Astrocyte (in vitro differentiated cells and primary cell): Measurements from ENCODE around the gene SHCBP1L. TPM values are rescaled to one million over a fixed set of nuclear protein-coding genes. Genes with fewer than 3 reads are reported as not detected.

Experiments
- DNase-seq: peaks from one replicate; pipeline ENCODE4 v3.0.0-alpha.2; 2010; ENCODE audit warnings: low read depth
- FAIRE-seq: peaks from 2 replicates; lab custom pipeline; 2011; peaks lifted over from hg19 to GRCh38; lab: Jason Lieb, UNC
- H2AFZ ChIP-seq: 2 replicates; pipeline ENCODE4 v1.6.0; 2012; ENCODE audit warnings: low read depth, low read length, inconsistent platforms
- H3K27ac ChIP-seq: 2 replicates; pipeline ENCODE4 v1.5.1; 2011; ENCODE audit warnings: low read depth, low read length, inconsistent platforms
- H3K27me3 ChIP-seq: 2 replicates; pipeline ENCODE4 v1.6.0; 2011; ENCODE audit warnings: low read length, inconsistent platforms; ENCODE audit not compliant: insufficient read depth
- H3K36me3 ChIP-seq: 2 replicates; pipeline ENCODE4 v1.5.1; 2011; ENCODE audit warnings: low read length, inconsistent platforms; ENCODE audit not compliant: insufficient read depth
- H3K4me1 ChIP-seq: 2 replicates; pipeline ENCODE4 v1.5.1; 2011; ENCODE audit warnings: low read length, inconsistent platforms; ENCODE audit not compliant: insufficient read depth
- H3K4me2 ChIP-seq: 2 replicates; pipeline ENCODE4 v1.6.0; 2012; ENCODE audit warnings: low read length, inconsistent platforms
- H3K4me3 ChIP-seq: 2 replicates; pipeline ENCODE4 v1.5.1; 2011; ENCODE audit warnings: low read depth, mild to moderate bottlenecking, low read length, inconsistent platforms; ENCODE audit not compliant: insufficient read depth
- H3K79me2 ChIP-seq: 2 replicates; pipeline ENCODE4 v1.6.0; 2012; ENCODE audit warnings: mild to moderate bottlenecking, low read length, inconsistent platforms; ENCODE audit not compliant: insufficient read depth
- H3K9ac ChIP-seq: 2 replicates; pipeline ENCODE4 v1.6.0; 2012; ENCODE audit warnings: mild to moderate bottlenecking, low read length, inconsistent platforms
- H3K9me3 ChIP-seq: 2 replicates; pipeline ENCODE4 v1.5.1; 2012; ENCODE audit warnings: low read depth, mild to moderate bottlenecking, low read length, inconsistent platforms; ENCODE audit not compliant: insufficient read depth
- H4K20me1 ChIP-seq: 2 replicates; pipeline ENCODE4 v1.6.0; 2012; ENCODE audit warnings: low read length, inconsistent platforms; ENCODE audit not compliant: insufficient read depth
- H3K27ac Mint-ChIP-seq: one replicate; pipeline ENCODE4 v1.8.0; 2021; ENCODE audit warnings: mild to moderate bottlenecking, mixed read lengths; ENCODE audit not compliant: unreplicated experiment
- H3K27me3 Mint-ChIP-seq: one replicate; pipeline ENCODE4 v1.8.0; 2021; ENCODE audit warnings: low read depth, mixed read lengths; ENCODE audit not compliant: unreplicated experiment
- H3K36me3 Mint-ChIP-seq: one replicate; pipeline ENCODE4 v1.8.0; 2021; ENCODE audit warnings: low read depth, mixed read lengths; ENCODE audit not compliant: unreplicated experiment
- H3K4me1 Mint-ChIP-seq: one replicate; pipeline ENCODE4 v1.8.0; 2021; ENCODE audit warnings: low read depth, mixed read lengths; ENCODE audit not compliant: unreplicated experiment
- H3K4me3 Mint-ChIP-seq: one replicate; pipeline ENCODE4 v1.8.0; 2021; ENCODE audit warnings: mild to moderate bottlenecking, moderate library complexity, mixed read lengths; ENCODE audit not compliant: unreplicated experiment
- H3K9me3 Mint-ChIP-seq: one replicate; pipeline ENCODE4 v1.8.0; 2021; ENCODE audit warnings: mild to moderate bottlenecking, mixed read lengths; ENCODE audit not compliant: unreplicated experiment
- CTCF ChIP-seq: IDR thresholded peaks from 2 replicates; pipeline ENCODE4 v1.5.1; 2011; ENCODE audit warnings: low read depth, mild to moderate bottlenecking, inconsistent platforms, low read length, moderate library complexity; ENCODE audit not compliant: insufficient read depth
- EZH2 ChIP-seq: IDR thresholded peaks from 2 replicates; pipeline ENCODE4 v1.6.1; 2012; ENCODE audit warnings: mild to moderate bottlenecking, low read length, inconsistent platforms; ENCODE audit not compliant: insufficient read depth
- total RNA-seq: library from RNA; stranded (reverse); gene quantifications from 2 replicates; pipeline ENCODE4 v1.2.1, GENCODE V29; 2021

The SHCBP1L gene
- total RNA-seq, 1 donor from 2014 or later: not detected

- no peaks in the 10 kb centered on the region for H4K20me1 ChIP-seq
- no peak for TF ChIP-seq EZH2
- no peak for TF ChIP-seq CTCF
- no peak overlapping the region for H3K9ac ChIP-seq
- FAIRE-seq (no peak), DNase-seq (no peak)
- H3K4me3 Mint-ChIP-seq: no peak overlapping the region
- H3K4me3 ChIP-seq: no peak overlapping the region
- H3K4me2 ChIP-seq: no peak overlapping the region
- H3K9me3 ChIP-seq: no peaks in the 10 kb centered on the region
- H3K4me1 ChIP-seq: peaks cover 4% of the 10 kb centered on the region
- no peaks in the 10 kb centered on the region for H3K36me3 Mint-ChIP-seq
- no peak overlapping the region for H3K27ac Mint-ChIP-seq
- H3K36me3 ChIP-seq: no peaks in the 10 kb centered on the region
- H3K79me2 ChIP-seq: no peaks in the 10 kb centered on the region
- no peak overlapping the region for H3K27ac ChIP-seq
- H2AFZ ChIP-seq: no peak overlapping the region
- no peaks in the 10 kb centered on the region for H3K27me3 ChIP-seq
- H3K27me3 Mint-ChIP-seq: no peaks in the 10 kb centered on the region
- peaks cover 9% of the 10 kb centered on the region for H3K4me1 Mint-ChIP-seq
- H3K9me3 Mint-ChIP-seq: no peaks in the 10 kb centered on the region
These were observed 32.9 kb upstream of the SHCBP1L start for GRCh38 chr1:182985876-182986275.

GRCh38 chr1:182984621-182985020 is 31.7 kb upstream of the SHCBP1L start:
- H3K4me1 ChIP-seq: no peaks in the 10 kb centered on the region
- no peak overlapping the region for H3K4me2 ChIP-seq
- Mint-ChIP-seq H3K36me3 (no peaks in the 10 kb centered on the region), H3K27me3 (no peaks in the 10 kb centered on the region), H3K4me3 (no peak overlapping the region), H3K4me1 (no peaks in the 10 kb centered on the region), H3K27ac (no peak overlapping the region), H3K9me3 (no peaks in the 10 kb centered on the region)
- H2AFZ ChIP-seq: no peak overlapping the region
- H3K4me3 ChIP-seq: no peak overlapping the region
- H3K79me2 ChIP-seq: no peaks in the 10 kb centered on the region
- no peak for FAIRE-seq
- no peak for TF ChIP-seq EZH2
- TF ChIP-seq CTCF: no peak
- H3K27me3 ChIP-seq: no peaks in the 10 kb centered on the region
- no peaks in the 10 kb centered on the region for H3K36me3 ChIP-seq
- no peak overlapping the region for H3K9ac ChIP-seq
- H4K20me1 ChIP-seq: no peaks in the 10 kb centered on the region
- peak; percentile 25 for DNase-seq
- no peaks in the 10 kb centered on the region for H3K9me3 ChIP-seq
- H3K27ac ChIP-seq: no peak overlapping the region

GRCh38 chr1:182984138-182984537 is 31.2 kb upstream of the SHCBP1L start:
- no peaks in the 10 kb centered on the region for H4K20me1 ChIP-seq
- H2AFZ ChIP-seq: no peak overlapping the region
- Mint-ChIP-seq H3K4me3 (no peak overlapping the region), H3K9me3 (no peaks in the 10 kb centered on the region), H3K27me3 (no peaks in the 10 kb centered on the region), H3K36me3 (no peaks in the 10 kb centered on the region), H3K27ac (no peak overlapping the region), H3K4me1 (no peaks in the 10 kb centered on the region)
- DNase-seq (no peak), FAIRE-seq (no peak)
- no peaks in the 10 kb centered on the region for H3K79me2 ChIP-seq
- no peaks in the 10 kb centered on the region for H3K9me3 ChIP-seq
- TF ChIP-seq EZH2: no peak
- no peak for TF ChIP-seq CTCF
- H3K36me3 ChIP-seq: no peaks in the 10 kb centered on the region
- H3K9ac ChIP-seq: no peak overlapping the region
- H3K4me2 ChIP-seq: no peak overlapping the region
- no peaks in the 10 kb centered on the region for H3K4me1 ChIP-seq
- H3K4me3 ChIP-seq: no peak overlapping the region
- H3K27ac ChIP-seq: no peak overlapping the region
- H3K27me3 ChIP-seq: no peaks in the 10 kb centered on the region
